GM10266 (cell line): ENCODE data around the gene AP3B1.

Source experiments
- DNase-seq: peaks from one replicate; pipeline ENCODE4 v3.0.0; 2012; ENCODE audit errors: extremely low spot score
- TF ChIP-seq, protein P1 (sequence below): IDR thresholded peaks from 2 replicates; pipeline ENCODE4 v1.5.1; 2012; ENCODE audit warnings: mild to moderate bottlenecking, low read depth; ENCODE audit not compliant: control insufficient read depth, insufficient read depth; ENCODE audit errors: missing control alignments

AP3B1 gene

DNA sequence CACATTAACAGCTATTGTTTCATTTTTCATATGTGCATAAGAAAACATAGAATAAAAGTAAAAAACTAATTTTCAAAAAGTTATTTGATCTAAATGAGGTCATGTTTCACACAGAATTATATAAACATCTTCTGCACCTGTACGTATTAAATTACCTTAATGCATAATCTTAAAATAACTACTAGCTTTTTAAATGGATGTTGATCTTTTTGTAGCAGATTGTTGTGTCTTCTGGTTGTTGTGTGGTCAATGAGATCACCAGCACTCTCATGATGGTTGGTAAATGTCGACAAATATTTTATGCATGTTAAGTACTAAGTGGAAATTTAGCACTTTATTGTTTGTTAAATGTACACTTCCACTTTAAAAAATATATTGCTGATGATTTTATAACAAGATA lies 162.0 kb downstream of the AP3B1 start:
- DNase-seq, result no peak
- TF ChIP-seq, protein P1, sequence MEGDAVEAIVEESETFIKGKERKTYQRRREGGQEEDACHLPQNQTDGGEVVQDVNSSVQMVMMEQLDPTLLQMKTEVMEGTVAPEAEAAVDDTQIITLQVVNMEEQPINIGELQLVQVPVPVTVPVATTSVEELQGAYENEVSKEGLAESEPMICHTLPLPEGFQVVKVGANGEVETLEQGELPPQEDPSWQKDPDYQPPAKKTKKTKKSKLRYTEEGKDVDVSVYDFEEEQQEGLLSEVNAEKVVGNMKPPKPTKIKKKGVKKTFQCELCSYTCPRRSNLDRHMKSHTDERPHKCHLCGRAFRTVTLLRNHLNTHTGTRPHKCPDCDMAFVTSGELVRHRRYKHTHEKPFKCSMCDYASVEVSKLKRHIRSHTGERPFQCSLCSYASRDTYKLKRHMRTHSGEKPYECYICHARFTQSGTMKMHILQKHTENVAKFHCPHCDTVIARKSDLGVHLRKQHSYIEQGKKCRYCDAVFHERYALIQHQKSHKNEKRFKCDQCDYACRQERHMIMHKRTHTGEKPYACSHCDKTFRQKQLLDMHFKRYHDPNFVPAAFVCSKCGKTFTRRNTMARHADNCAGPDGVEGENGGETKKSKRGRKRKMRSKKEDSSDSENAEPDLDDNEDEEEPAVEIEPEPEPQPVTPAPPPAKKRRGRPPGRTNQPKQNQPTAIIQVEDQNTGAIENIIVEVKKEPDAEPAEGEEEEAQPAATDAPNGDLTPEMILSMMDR, result no peak

DNA sequence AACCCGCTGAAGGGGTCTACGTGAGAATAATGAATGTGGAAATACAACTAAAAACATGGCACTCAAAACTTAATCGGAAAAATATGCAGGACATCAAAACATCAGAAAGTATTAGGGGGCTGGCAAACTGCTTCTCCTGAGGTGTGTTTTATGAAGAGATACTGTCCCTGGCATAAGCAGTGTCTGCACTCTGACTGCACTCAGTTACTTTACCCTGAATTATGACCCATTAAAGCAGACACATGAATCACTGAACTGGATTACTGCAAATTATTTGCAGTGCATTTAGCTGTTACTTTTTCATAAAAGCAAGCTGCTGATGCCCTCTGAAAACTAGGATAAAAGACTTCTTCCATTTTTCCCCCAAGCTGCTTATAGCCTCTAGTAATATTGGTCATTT lies 164.9 kb downstream of the AP3B1 start:
- DNase-seq, result no peak

DNA sequence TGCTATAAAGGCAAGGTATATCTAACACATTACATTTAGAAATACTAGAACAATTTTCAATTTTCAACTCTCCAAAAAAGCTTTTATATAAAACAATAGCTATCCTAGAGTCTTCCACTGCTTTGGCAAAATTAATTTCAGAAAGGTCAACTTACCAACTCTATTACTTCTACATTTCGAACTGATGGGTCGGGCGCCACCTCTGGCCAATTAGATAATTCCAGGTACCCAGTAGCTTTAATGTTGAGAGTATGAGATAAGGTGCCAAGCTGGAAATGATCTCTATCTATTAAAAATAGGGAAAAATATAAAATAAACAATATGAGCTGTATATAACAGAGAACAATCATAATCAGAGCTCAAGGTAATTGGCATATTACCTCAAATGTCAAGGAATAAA lies 166.6 kb downstream of the AP3B1 start:
- TF ChIP-seq, protein P1, result no peak

More for the DNA sequence above, 164.9 kb downstream of the AP3B1 start:
- TF ChIP-seq, protein P1, result no peak

DNA sequence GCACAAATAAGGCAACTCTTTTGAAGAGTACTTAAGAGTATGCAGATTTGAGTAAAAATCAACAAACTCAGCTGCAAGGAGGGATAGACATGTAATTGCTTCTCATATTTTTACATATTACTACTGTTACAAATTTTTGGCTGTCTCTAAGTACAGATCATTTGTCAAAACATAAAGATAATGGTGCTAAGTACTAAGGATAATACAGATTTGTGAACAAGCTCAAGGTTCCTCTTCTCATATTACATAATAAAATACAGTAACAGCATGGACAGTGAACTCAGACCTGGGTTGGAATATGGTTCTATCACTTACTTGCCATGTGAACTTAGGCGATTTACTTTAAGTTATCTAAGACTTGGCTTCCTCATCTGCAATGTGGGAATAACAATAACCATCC lies 168.0 kb downstream of the AP3B1 start:
- TF ChIP-seq, protein P1, result no peak
- DNase-seq, result no peak

More for the DNA sequence above, 166.6 kb downstream of the AP3B1 start:
- DNase-seq, result no peak

DNA sequence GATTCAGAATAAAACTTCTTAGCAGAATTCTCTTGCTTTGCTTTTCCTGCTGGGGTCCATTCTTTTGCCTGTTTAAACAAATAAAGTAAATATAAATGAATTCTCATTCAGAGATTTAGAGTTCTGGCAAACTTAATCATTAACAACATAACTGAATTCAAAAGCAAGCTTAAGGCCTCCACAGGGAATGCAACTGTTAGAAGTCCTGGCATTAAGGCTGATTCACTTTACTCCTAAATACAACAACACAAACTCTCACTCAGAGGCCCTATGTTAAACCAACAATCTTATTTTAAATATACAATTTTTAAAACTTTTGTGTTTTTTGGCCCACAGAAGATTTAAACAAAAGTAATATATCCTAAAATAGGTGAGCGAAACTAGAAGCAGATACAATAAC lies 178.3 kb downstream of the AP3B1 start:
- TF ChIP-seq, protein P1, result no peak
- DNase-seq, result no peak

DNA sequence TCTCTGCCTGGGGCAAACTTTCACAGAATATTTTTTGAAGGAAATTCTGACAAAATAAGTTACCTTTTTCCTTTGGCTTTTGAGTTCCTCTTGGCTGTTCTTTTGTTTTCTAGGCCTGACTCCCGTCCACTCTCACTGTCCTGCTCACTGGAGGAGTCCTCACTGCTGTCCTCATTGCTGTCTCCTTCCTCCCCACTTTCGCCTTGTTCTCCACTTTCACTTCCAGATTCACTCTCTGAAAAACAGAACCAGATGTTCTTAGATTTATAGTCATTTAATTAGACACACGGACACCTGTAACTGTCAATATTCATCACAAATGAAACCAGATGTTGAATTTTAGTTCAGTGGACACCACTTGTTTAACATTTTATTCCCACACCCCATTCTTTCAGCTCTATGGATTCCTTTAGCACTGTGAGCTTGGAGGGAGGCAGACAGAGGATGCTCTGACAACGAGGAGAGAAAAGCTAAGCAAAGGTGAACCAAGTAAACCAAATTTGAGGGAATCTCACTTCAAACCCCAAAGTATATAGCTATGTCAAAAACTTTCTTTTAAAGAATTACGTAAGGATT lies 180.7 kb downstream of the AP3B1 start:
- DNase-seq, result no peak

DNA sequence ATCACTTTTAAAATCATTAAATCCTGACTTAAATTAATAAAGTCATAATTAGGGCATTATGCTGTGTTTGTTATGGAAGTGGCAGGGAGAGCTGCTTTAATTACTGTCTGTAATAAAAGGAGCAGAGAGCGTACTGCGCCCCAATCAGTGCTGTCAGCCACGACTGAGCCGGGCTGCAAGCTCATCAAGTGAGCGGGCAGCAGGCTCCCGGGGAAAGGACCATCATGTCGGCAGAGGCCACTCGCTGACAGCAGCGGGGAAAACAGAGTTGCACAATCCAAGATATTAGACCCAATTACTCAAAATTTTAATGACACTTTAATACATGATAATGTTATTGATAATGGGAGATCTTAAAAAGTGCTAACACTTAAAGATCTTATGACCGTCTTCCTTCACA lies 181.6 kb downstream of the AP3B1 start:
- DNase-seq, result no peak
- TF ChIP-seq, protein P1, result no peak

More for the DNA sequence above, 180.7 kb downstream of the AP3B1 start:
- TF ChIP-seq, protein P1, result no peak
